ENCODE results near the gene SEL1L3. TPM values are rescaled to one million over a fixed set of nuclear protein-coding genes. Genes with fewer than 3 reads are reported as not detected.
A peak's percentile ranks its signal among the peaks of the same experiment; 100 is the strongest.
"Not testable (repeated sequence)": the region's sequence is repeated elsewhere in the genome, so short reads cannot be mapped to it uniquely, and the experiment has no call there.

SEL1L3 gene
- total and polyA plus RNA-seq, 2 donors (not counting 3 experiments of a cell fraction or from before 2014, with no cell fraction given), result 53.4 to 122 TPM

- H3K9me1 ChIP-seq (replicated peaks; ENCODE audit: control insufficient read depth, extremely low read depth, insufficient read depth, low read length), result no peaks in the 10 kb centered on the region
- ChIA-PET POLR2A (no interaction called here), CTCF (interaction anchor here (0.7 to 1.0 kb wide), 4 partner anchors 18 to 467 kb away, joined by 3 to 4 read pairs (median 4); no protein-coding TSS in a partner anchor)
- peak; percentile 75 for DNase-seq (ENCODE audit: low read depth, low spot score)
- H3K79me2 ChIP-seq (ENCODE audit: control insufficient read depth, insufficient read depth, low read length), result no peaks in the 10 kb centered on the region
- FAIRE-seq, result peak; percentile 90
- H3K9ac ChIP-seq (replicated peaks; ENCODE audit: extremely low read depth, insufficient read depth, low read length), result no peak overlapping the region
- H2AFZ ChIP-seq (ENCODE audit: low read depth, low read length), result peak overlapping the region; percentile 73
- H3K4me1 ChIP-seq (ENCODE audit: control insufficient read depth, extremely low read depth, insufficient read depth, low read length), result peaks cover 12% of the 10 kb centered on the region
- dilution Hi-C loops (cut with MboI; ENCODE audit: extremely low pct_ligation_motif_present, low sequenced_read_pairs) (no loop called here), intact Hi-C loops (cut with micrococcal nuclease) (no loop called here)
- H4K20me1 ChIP-seq (replicated peaks; ENCODE audit: control insufficient read depth, extremely low read depth, insufficient read depth, low read length), result no peaks in the 10 kb centered on the region
- no peaks in the 10 kb centered on the region for H3K27me3 ChIP-seq (ENCODE audit: control insufficient read depth in 2 of 2, insufficient read depth in 2 of 2, low read length in 2 of 2)
- H3K4me2 ChIP-seq (ENCODE audit: insufficient read depth, low read length), result peak overlapping the region; percentile 53
- H3K4me3 ChIP-seq (replicated peaks in 1 of 3; ENCODE audit: insufficient read depth in 1 of 3, low read depth in 1 of 3, low read length in 3 of 3), result no peak overlapping the region
- TF ChIP-seq MYC (IDR thresholded peaks at IDR 0.05; ENCODE audit: low read depth, low read length), result peak; percentile 9
- no peak for TF ChIP-seq MAX (IDR thresholded peaks at IDR 0.05; ENCODE audit: insufficient read depth, insufficient read length)
- peak; percentile 93 for TF ChIP-seq FOS (IDR thresholded peaks at IDR 0.05; ENCODE audit: borderline replicate concordance, insufficient read depth, low read length)
- peak; percentile 66 for TF ChIP-seq JUN (IDR thresholded peaks at IDR 0.05; ENCODE audit: borderline replicate concordance, insufficient read depth, insufficient read length, low read depth)
- TF ChIP-seq GATA2 (IDR thresholded peaks at IDR 0.05; ENCODE audit: insufficient read depth, insufficient read length, low read depth, low read length), result no peak
- H3K27ac ChIP-seq (ENCODE audit: insufficient read depth, low read depth, low read length), result no peak overlapping the region
- no TSS peak for BruUV-seq (replicated peaks)
- H3K9me3 ChIP-seq (replicated peaks; ENCODE audit: control insufficient read depth, insufficient read depth, low read length), result no peaks in the 10 kb centered on the region
- no peaks in the 10 kb centered on the region for H3K36me3 ChIP-seq (ENCODE audit: control insufficient read depth in 2 of 2, extremely low read depth in 1 of 2, insufficient read depth in 2 of 2, low read length in 2 of 2)
Measured at GRCh38 chr4:25908491-25908901, 45.7 kb upstream of the SEL1L3 start.

- FAIRE-seq; H3K9me1 ChIP-seq (replicated peaks; ENCODE audit: control insufficient read depth, extremely low read depth, insufficient read depth, low read length); POLR2A ChIA-PET; dilution Hi-C loops (cut with MboI; ENCODE audit: extremely low pct_ligation_motif_present, low sequenced_read_pairs); H3K9ac ChIP-seq (replicated peaks; ENCODE audit: extremely low read depth, insufficient read depth, low read length); H3K27ac ChIP-seq (ENCODE audit: insufficient read depth, low read depth, low read length); H3K4me1 ChIP-seq (ENCODE audit: control insufficient read depth, extremely low read depth, insufficient read depth, low read length); H3K9me3 ChIP-seq (replicated peaks; ENCODE audit: control insufficient read depth, insufficient read depth, low read length); H4K20me1 ChIP-seq (replicated peaks; ENCODE audit: control insufficient read depth, extremely low read depth, insufficient read depth, low read length); H3K4me2 ChIP-seq (ENCODE audit: insufficient read depth, low read length); H3K4me3 ChIP-seq (replicated peaks in 1 of 3; ENCODE audit: insufficient read depth in 1 of 3, low read depth in 1 of 3, low read length in 3 of 3); BruUV-seq (replicated peaks); H3K36me3 ChIP-seq (ENCODE audit: control insufficient read depth in 2 of 2, extremely low read depth in 1 of 2, insufficient read depth in 2 of 2, low read length in 2 of 2); intact Hi-C loops (cut with micrococcal nuclease); H3K27me3 ChIP-seq (ENCODE audit: control insufficient read depth in 2 of 2, insufficient read depth in 2 of 2, low read length in 2 of 2); H3K79me2 ChIP-seq (ENCODE audit: control insufficient read depth, insufficient read depth, low read length); DNase-seq (ENCODE audit: low read depth, low spot score); H2AFZ ChIP-seq (ENCODE audit: low read depth, low read length); CTCF ChIA-PET: not testable (repeated sequence)
Measured at GRCh38 chr4:25906113-25906512, 43.3 kb upstream of the SEL1L3 start.

All from endothelial cell of umbilical vein (primary cell).